Measurements from ENCODE around the gene WDPCP.

GRCh38 chr2:63614448-63614968, 26.2 kb upstream of the WDPCP start:
- no peak for TF ChIP-seq POLR2A (IDR thresholded peaks at IDR 0.05)
- TF ChIP-seq POLR2AphosphoS5 (IDR thresholded peaks at IDR 0.05) = no peak
- no peak for TF ChIP-seq CTCF (IDR thresholded peaks at IDR 0.05 in 8 of 11, conservative IDR thresholded peaks at IDR 0.05 in 3 of 11)

Data from spleen (tissue), 7 donors.